T-helper 9 cell (primary cell): ENCODE data around the gene ELK4.
A peak's percentile ranks its signal among the peaks of the same experiment; 100 is the strongest.

Experiments used
- DNase-seq: peaks from one replicate; pipeline ENCODE4 v3.0.0-alpha.2; 2020
- total RNA-seq, 2 donors: gene quantifications; one replicate each; lab custom pipeline; 2026; lab: John Stamatoyannopoulos, UW

Gene ELK4, protein sequence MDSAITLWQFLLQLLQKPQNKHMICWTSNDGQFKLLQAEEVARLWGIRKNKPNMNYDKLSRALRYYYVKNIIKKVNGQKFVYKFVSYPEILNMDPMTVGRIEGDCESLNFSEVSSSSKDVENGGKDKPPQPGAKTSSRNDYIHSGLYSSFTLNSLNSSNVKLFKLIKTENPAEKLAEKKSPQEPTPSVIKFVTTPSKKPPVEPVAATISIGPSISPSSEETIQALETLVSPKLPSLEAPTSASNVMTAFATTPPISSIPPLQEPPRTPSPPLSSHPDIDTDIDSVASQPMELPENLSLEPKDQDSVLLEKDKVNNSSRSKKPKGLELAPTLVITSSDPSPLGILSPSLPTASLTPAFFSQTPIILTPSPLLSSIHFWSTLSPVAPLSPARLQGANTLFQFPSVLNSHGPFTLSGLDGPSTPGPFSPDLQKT
- total RNA-seq: 86.2 to 168 reads per million in 2 donors

DNA sequence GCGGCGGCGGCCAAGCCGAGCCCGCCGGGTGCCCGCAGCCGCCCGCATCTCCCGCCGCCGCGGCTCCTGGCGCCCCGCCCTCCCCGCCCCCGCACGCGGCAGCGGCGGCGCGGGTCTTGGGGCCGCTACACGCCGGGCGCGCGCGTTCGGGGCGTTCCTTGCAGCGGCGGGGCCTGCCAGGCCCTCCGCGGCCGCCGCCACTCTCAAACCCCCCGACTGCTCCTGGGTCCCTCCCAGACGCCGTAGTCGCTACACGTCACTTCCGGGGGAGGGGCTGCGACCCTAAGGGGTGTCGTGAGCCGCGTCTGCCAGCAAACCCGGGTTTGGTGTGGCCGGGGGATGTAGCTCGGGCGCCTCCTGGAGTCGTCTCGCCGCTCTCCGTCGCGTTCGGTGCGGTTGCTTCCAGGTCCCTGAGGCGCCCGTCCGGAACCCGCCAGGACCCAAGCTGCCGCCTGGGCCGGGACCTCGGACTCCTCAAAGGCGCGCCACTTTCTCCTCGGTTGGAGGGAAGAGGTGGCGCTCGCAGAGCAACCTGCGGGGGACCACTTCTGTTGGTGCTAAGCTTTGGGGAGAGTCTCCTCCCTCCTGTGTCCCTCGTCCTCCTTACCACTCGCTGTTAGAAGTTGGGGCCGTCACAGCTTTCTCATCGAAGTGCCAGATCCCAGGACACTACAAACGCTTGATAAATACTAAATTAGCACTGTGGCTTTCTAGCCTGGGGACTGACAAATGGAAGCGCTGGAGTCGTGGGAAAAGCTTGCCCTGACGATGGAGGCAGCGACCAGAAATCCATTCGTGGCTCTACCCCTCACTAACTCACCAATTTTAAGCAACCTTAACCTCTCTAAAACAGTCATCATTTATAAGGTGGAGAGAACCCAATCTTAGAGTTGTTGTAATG lies at the start of gene ELK4:
Gene ELK4 (minus strand): TSS at position 244 of the 901 bp plus-strand sequence. CDS start 8,129 bp downstream, outside the sequence.
- peak; percentile 100 for DNase-seq

DNA sequence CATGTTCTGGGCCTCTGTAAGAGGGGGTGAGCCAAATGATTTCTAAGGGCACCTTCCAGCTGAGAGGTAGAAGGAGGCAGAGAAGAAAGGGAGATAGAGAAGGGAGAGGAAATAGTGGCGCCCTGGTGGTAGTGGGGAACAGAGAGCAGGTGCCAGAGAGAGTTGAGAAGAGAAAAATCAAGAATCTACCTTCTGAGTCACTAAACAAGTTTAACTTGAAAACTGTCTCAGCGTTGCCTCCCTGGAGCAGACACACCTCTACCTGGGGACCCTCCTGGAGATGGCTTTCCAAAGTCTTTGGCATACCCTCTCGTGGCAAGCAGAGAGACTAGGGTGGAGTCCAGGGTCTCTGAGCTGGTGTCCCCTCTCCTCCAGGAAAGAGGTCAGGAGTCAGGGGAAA lies 49.6 kb upstream of the ELK4 start:
- DNase-seq: no peak

DNA sequence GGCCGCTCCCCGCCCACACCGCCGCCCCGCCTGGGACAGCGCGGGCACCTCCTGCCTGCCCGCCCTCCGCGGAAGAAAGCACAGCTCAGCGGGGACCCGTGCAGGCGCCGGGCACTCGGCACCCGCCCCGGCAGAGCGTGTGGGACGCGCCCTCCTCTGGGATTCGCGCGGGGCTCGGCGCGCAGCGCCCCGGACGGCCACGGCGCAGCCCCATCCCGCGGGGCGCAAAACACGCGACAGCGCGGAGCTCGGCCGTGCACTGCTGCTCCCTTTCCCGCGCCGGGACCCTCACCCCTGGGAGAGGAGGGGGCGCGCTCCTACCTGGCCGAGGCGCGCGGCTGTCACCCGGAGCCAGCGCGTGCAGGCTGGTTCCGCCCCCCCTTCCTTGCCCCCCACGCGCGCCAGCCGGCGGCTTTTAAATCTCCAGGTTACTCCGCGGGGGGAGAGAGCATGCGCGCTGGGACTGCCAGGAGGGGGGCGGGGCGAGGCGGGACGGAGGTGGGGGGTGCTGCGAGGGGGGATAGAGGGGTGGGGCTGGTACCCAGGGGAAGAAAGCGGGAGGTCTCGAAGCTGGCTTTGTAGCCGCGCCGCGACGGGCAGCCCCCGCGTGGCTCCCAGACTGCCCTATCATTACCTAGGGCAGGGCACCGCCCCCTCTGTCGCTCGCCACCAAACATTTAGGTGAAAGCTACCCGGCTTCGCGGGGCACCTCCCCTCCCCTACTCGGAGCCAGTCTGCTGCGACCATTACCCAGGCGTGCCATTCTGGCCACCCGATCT lies 48.5 kb upstream of the ELK4 start, which contains the start of gene SLC45A3:
Gene SLC45A3 (minus strand): TSS at position 437 of the 779 bp plus-strand sequence. CDS start 15,853 bp downstream, outside the sequence.
- DNase-seq: no peak

DNA sequence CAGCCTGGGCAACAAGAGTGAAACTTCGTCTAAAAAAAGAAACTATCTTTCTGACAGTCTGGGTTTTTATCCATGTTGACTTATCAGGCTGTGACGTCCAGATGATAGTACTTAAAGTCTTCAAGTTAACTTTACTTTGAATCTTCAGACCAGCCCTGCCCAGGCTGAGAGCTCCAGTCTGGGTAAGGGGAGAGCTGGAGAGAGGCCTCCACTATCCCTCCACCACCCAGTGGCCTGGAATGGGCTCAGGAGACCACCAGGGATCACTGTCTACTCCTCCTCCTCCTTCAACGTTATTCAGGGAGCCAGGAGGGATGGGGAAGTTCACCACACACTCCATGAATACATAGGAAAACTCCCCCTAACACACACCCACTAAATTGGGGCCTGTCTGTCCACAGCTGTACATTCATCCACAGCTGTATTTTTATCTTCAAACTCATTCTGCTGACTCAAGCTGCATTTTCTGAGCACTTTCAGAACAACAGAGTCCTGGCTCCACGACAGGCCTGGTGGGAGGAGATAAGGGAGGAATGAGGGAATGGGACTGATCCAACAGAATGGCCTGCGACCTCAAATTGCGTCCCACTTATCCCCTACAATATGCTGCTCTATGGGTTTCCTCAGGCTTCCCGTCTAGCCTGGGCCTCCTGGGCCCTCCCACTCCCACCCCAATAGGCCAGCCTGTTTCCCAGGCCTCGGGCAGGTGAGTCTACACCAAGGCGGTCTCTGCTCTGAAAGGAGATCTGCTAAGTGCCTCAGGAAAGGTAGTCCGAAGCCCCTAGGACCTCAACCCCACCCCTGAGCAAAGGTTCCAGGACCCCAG lies 46.7 kb upstream of the ELK4 start:
- DNase-seq: no peak

DNA sequence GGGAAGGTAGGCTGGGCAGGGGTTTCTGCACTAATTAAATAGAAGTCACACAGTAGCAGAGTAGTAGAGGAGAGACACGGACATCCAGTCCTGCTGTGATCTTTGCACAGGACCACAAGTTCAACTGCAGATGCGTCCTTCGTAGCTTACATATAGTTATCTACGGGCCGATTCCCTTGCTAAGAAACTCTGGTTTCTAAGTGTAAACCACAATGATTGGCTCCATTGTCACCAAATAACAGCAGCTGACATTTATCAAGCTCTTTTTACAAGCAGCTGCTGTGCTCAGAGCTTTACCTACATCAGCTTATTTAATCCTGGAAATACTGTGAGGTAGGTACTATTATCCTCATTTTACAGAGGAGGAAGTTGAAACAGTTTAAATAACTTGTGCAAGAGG lies 45.4 kb upstream of the ELK4 start:
- DNase-seq: no peak

DNA sequence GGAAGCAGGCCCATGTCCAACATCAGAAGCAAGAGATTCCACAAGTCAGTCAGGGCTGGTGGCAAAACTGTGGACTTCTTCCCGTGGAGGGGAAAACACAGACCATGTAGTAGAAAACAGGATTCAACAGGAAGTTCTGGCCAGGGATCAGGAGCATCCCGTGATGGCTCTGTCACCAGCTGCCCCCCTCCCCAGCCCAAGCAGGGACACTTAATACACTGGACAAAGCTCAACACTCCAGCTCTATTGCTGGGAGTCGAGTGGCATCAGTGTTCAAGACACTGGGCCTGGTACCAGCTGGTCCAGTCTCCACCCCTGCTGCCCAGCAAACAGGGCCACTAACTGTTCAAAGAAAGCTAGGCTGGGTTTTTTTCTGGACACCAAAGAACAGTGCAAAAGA lies 44.8 kb upstream of the ELK4 start:
- DNase-seq: no peak

DNA sequence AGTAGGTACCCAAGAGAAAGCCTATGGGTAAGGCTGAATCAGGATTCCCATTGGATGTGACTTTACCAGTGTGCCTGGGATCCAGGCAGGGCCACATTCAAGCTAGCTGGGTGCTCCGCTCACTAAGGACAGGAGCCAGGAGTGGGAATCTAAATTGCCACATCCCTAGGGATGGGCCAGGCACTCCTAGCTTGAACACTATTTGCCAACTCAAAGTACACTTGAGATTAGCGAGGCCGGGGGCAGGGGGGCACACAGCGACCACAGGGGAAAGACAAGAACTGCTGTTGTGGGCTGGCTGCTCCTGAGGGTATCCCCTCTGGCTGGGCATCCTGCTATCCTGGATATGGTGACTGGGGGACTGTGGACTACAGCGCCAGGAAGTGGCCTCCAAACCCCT lies 44.2 kb upstream of the ELK4 start:
- DNase-seq: no peak

DNA sequence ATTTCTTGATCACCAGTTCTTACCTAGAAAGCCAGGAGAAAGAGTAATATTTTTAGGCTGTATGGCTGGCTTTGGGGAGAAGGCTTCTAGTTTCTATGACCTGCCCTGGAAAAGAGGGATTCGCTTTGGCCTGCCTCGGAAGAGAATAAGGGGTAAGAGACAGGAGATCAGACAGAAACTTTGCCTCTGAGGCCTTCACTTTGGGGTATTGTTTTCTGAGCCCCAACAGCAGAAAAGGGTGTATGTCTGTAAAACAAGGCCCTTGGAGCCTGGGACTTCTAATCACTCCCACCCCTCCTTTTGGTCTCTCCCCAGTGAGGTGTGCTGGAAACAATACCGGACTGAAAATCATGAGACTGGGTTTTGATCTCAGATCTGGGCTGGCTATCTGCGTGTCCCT lies 43.4 kb upstream of the ELK4 start:
- no peak for DNase-seq

DNA sequence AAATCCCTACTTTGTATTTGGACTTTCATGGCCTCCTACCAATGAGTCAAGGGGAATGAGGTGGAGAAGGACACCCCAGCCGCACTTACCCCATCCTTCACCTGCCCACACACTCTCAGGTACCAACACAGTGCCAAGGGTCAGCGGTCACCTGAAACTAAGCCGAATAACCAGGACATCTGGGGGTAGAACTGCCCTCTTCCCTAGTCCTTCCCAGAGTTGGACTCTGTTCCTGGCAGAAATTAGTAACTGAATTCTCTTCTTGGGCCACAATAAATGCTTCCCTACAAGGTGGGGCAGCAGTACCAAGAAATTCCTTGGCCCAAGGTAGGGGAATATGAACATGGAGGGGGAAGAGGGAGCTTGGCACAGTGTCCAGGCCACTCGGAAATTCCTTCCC lies 41.2 kb upstream of the ELK4 start:
- no peak for DNase-seq

DNA sequence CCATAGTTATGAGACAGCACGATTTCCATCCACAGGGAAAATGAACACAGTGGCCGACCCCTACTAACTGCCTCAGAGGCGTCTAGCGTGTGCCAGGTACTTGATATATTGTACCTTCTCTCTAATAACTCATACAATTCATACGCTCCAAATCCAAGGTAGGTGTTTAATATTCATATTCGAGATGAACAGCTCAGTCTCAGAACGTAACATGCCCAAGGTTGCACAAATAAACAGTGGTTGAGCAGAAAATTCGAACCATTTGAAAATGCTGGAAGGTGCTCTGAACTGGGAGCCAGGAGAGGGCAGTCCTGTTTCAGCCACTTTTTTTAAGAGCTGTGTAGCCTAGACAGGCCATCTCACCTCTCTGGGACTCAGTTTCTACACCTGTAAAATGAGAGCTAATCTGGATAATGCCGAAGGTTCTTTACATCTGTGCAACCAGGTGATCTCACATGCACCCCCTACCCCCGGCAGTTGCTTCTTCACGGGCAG lies 40.6 kb upstream of the ELK4 start:
- DNase-seq: no peak

DNA sequence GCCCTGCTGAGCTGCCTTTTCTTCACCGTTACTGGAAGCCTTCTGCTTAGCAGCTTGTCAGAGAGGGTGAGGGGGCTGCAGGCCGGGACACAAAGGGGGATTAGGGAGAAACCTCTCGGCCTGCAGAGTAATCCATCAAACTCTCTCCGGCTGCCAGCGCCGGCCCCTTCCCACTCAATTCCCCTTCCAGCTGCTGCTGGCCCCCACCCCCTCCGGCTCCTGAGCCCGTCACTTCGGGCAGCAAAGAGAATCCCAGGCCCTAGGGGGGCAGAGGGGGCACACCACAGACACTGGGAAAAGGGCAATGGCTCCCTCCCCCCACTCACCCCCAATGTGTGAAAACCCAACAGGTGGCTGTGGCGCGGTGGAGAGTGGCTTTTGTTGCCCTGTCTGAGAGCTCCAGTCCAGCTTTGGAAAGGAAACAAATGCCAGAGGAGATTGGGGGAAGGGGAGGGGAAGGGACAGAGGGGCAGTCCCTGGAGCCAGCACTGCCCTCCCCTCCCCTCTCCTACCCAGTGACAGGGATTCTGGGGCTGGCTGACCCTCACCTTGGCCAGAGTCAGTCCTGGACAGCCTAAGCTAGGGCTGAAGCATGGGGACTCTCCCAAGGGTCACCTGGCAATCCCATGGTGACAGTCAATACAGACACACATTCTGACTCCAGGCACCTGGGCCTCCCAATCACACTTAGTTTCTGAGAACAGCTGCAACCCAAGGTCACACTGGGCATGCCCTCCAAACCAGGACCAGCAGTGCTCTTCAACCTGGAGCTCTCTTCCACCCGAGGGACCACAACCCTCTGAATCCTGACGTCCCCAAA lies 39.0 kb upstream of the ELK4 start:
- DNase-seq: no peak

DNA sequence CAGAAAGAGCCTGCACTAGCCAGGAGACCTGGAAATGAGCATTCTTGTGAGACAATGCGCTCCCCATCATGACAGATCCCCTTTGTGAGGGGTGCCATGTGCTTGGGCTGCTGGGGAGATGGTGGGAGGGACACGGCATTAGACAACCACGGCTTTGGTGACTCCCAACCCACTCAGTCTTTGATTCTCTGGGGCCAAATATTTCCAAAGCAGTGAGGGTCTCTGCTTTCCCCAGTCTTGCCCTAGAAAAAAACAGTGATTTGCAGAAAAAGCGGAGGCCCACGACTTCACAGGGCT lies 38.3 kb upstream of the ELK4 start:
- no peak for DNase-seq

DNA sequence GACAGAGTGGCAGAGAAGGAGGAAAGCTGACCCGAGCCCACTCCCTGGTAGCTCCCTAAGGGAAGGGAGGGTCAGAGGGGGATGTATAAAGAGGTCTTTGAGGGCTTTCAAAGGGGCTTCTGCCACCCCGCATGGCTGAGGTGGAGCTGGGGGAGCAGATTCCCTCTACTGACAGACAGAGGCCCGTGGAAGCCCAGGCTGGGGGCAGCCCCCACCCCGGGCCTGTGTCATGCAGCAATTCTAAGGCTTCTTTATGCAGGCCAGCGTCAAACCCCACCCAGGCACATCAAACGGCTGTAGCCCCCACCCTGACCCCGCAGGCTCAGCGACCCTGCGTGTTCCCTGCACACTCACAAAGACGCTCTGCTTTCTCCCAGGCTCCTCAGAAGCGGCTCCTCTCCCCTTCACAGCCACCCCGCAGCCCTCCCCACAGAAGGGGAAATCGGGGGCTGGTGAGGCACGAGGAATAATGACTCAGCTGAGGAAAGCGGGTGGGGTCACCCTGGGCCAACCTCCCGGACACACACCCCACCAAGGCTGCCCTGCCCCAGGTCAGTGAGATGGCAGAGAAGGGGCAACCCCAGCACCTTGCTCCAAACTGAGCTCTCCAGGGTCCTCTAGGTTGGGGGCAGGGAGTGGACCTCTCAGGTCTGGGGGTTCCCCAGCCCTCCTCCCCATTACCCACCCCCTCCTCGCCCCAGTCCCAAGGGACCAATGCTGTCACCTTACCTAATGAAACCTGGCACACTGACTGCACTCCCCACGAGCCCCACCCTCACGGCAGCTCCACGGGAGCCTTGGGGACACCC lies 37.7 kb upstream of the ELK4 start:
- DNase-seq: no peak

DNA sequence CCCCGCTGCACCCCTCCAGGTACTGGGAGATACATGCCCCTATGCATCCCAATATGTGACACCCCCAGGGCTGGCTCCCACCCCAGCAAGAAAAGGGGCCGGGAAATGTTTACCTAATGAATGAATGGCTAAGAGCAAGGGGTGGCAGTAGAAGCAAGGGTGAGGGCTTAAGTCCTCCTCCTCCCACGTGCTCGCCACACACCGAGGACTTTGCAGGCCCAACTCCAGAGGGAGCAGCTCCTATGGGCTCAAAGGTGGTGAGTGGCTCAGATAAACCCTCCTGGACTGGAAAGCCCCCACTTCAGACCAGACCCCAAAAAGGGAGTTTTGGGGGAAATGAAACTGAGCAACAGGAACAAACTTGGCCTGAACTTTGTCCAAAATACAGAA lies 37.1 kb upstream of the ELK4 start:
- no peak for DNase-seq

DNA sequence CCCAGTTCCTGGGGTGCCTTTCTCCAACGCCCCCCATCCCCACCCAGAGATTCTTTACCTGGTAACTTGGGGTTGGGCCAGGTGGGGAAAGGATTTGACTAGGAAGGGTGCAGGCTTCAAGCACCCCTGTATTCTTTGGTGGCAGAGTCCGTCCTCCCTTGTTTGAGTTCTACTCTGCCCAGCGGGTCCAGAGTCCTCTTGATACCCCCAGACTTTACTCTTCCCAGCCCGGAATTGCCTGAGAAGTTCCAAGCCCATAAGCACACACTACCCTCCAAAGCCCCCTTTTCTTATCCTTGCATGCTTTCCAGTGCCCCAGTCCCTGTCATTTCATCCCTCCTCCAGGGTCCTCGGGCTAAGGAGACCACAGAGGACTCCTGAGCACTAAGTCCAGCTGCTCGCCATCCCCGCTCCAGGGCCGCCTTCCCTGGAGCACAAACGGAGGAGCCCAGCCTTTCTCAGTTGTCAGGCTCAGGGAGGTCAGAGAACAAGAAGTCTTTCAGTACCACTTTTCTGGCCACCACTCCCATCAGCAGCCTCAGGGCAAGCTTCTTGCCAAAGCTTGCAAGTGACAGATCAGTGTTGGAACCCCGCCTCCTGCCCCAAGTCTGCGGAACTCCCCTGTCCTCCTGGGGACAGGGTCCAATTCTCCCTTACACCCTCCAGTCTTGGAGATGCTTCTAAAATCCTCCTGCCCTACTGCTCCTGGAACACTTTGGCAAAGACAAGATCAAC lies 36.3 kb upstream of the ELK4 start:
- no peak for DNase-seq

DNA sequence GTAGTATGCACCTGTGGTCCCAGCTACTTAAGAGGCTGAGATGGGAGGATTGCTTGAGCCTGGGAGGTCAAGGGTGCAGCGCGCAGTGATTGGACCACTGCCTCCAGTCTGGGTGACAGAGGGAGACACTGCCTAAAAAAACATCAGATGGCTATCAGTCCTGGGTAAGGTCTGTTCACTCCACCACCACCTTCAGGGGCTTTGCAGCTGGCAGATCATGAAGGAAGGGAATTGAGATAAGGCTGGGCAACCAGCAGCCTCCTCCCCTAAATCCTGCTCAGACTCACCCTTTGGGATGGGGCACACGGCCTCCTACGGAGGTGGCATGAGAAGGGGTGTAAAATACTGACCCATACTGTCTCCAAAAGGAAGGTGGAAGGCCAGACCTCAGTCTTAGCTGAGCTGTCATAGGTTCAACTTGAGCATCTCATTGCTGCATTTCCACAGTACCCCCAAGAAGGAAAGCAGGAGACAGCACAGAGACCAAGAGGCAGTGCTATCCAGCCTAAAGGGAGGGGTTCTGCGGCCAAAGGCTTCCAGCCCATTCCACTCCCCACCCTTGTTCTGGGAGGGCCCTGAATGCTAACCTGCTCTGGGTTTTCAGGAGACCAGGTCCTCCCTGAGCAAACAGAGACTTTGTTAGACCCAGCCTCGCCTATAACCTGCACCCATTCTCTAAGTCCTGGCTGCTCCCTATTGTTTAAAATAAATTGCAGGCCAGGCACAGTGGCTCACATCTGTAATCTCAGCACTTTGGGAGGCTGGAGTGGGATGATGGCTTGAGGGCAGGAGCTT lies 34.8 kb upstream of the ELK4 start:
- DNase-seq: no peak

DNA sequence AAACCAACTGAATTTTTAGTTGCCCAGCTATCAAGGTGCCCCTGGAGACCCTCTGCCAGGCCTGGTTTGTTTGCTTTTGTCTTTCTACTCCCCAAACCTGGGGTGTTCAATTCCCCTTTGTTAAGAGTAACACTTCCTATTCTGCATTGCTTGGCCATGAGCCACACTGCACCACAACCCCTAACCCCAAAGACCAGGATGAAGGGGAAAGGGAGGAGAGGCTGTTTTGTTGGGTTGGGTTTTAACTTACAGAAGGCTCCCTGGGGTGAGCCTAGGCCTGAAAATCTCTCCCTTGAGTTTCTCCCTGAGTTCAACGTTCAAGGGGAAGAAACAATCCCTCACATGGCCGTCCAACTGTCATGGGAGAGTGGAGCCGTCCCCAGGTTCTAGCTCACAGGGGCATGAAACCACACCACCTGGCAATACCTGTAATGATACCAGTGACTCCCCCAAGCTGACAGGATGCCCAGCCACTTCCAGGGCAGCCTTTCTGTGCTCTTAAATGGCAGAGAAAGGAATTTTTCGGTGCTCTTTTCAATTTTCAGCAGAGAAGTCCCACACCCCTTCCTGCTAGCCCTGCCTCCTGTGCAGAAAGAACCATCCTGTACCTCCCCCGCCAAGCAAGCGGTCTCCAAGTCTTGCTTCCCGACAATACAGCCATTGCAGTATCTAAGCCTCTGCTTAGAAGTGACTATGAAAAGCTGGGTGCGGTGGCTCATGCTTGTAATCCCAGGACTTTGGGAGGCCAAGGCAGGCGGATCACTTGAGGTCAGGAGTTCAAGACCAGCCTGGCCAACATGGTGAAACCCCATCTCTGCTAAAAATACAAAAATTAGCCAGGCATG lies 33.6 kb upstream of the ELK4 start:
- DNase-seq: no peak
